ENCODE data around the gene CAB39. TPM values are rescaled to one million over a fixed set of nuclear protein-coding genes. Genes with fewer than 3 reads are reported as not detected.

The CAB39 gene
- total RNA-seq, 1 donor from 2014 or later: 62.9 TPM

- TF ChIP-seq, protein P1, sequence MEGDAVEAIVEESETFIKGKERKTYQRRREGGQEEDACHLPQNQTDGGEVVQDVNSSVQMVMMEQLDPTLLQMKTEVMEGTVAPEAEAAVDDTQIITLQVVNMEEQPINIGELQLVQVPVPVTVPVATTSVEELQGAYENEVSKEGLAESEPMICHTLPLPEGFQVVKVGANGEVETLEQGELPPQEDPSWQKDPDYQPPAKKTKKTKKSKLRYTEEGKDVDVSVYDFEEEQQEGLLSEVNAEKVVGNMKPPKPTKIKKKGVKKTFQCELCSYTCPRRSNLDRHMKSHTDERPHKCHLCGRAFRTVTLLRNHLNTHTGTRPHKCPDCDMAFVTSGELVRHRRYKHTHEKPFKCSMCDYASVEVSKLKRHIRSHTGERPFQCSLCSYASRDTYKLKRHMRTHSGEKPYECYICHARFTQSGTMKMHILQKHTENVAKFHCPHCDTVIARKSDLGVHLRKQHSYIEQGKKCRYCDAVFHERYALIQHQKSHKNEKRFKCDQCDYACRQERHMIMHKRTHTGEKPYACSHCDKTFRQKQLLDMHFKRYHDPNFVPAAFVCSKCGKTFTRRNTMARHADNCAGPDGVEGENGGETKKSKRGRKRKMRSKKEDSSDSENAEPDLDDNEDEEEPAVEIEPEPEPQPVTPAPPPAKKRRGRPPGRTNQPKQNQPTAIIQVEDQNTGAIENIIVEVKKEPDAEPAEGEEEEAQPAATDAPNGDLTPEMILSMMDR (IDR thresholded peaks at IDR 0.05): no peak
- intact Hi-C loops (cut with DNase I): no loop called here
- no peak overlapping the region for H3K27ac ChIP-seq
These were observed 34.6 kb upstream of the CAB39 start for GRCh38 chr2:230678018-230678417.

DNA sequence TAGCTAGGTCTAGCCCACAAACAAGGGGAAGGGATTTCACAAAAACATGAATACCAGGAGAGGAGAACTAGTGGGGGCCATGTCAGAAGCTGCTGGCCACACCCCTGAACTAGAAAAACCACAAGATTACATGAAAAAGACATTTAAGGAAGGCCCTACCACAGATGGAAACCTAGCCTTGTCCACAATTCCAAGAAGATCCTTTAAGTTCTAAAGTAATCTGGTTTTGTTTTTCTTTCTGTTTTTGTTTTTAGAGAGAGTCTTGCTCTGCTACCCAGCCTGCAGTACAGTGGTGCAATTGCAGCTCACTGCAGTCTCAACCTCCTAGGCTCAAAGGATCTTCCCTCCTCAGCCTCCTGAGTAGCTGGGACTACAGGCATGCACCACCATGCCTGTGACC lies 34.2 kb upstream of the CAB39 start:
- Histone ChIP-seq H3K36me3 (no peaks in the 10 kb centered on the region), H3K27me3 (no peaks in the 10 kb centered on the region), H3K9me3 (no peaks in the 10 kb centered on the region), H3K27ac (no peak overlapping the region), H3K4me3 (no peak overlapping the region), H3K4me1 (no peaks in the 10 kb centered on the region)
- intact Hi-C loops (cut with DNase I): no loop called here
- TF ChIP-seq, protein P1 (IDR thresholded peaks at IDR 0.05): no peak
- DNase-seq (ENCODE audit: low spot score in 2 of 2): no peak

More at GRCh38 chr2:230678018-230678417, 34.6 kb upstream of the CAB39 start:
- H3K4me3 ChIP-seq: no peak overlapping the region
- DNase-seq (ENCODE audit: low spot score in 2 of 2): no peak
- no peaks in the 10 kb centered on the region for H3K9me3 ChIP-seq
- no peaks in the 10 kb centered on the region for H3K4me1 ChIP-seq
- no peaks in the 10 kb centered on the region for H3K36me3 ChIP-seq
- H3K27me3 ChIP-seq: no peaks in the 10 kb centered on the region

DNA sequence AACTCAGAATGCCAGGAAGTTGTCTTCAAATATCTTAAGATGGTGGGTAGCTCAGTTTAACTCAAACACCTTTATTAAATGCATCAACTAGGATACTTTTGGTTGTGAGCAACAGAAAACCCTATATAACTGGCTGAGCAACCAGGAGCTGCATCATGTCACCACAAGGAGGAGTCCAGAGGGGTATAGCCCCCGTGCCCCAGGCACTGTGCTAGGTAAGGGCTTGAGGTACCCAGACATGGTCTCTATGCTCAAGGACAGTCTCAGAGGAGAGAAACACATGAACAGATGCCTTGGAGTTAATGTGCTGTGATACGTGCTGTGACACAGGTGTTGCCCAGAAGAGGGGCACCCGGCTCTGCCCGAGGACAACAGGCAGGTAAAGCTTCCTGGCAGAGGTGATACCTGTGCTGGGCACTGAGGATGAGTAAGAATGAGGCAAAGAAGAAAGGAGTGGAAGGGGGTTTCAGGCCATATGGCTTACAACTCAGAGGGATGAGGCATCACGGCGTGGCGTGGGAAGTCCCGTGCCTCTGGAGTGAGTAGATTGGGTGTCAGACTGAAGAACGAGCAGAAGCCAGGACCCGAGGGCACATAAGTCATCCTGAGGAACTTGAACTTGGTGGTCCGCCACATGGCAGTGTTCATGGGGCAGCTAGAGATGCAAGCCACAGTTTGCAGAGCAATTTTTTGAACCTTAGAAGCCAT lies 32.0 kb upstream of the CAB39 start:
- Histone ChIP-seq H3K4me3 (no peak overlapping the region), H3K36me3 (no peaks in the 10 kb centered on the region), H3K4me1 (no peaks in the 10 kb centered on the region), H3K9me3 (no peaks in the 10 kb centered on the region), H3K27ac (no peak overlapping the region), H3K27me3 (no peaks in the 10 kb centered on the region)
- TF ChIP-seq, protein P1 (IDR thresholded peaks at IDR 0.05): no peak
- intact Hi-C loops (cut with DNase I): no loop called here
- no peak for DNase-seq (ENCODE audit: low spot score in 2 of 2)

GRCh38 chr2:230681171-230681545 lies 31.5 kb upstream of the CAB39 start:
- Histone ChIP-seq H3K9me3 (no peaks in the 10 kb centered on the region), H3K4me1 (no peaks in the 10 kb centered on the region), H3K27me3 (no peaks in the 10 kb centered on the region), H3K27ac (no peak overlapping the region), H3K4me3 (no peak overlapping the region), H3K36me3 (no peaks in the 10 kb centered on the region)
- intact Hi-C loops (cut with DNase I): no loop called here
- TF ChIP-seq, protein P1 (IDR thresholded peaks at IDR 0.05): no peak
- no peak for DNase-seq (ENCODE audit: low spot score in 2 of 2)

- Histone ChIP-seq H3K27me3 (no peaks in the 10 kb centered on the region), H3K9me3 (no peaks in the 10 kb centered on the region), H3K4me1 (no peaks in the 10 kb centered on the region), H3K4me3 (no peak overlapping the region), H3K36me3 (no peaks in the 10 kb centered on the region), H3K27ac (no peak overlapping the region)
- intact Hi-C loops (cut with DNase I): no loop called here
- no peak for DNase-seq (ENCODE audit: low spot score in 2 of 2)
- TF ChIP-seq, protein P1 (IDR thresholded peaks at IDR 0.05): no peak
These were observed 30.1 kb upstream of the CAB39 start for GRCh38 chr2:230682546-230682945.

Measured in ascending aorta (tissue), 2 donors.